ENCODE results near the gene UBE3C.

GRCh38 chr7:157188091-157188665 lies 49.5 kb downstream of the UBE3C start:
- TF ChIP-seq CTCF (IDR thresholded peaks at IDR 0.05), result no peak
- TF ChIP-seq POLR2A (IDR thresholded peaks at IDR 0.05), result no peak
